Activated gamma-delta T cell treated with Interleukin-2 at 50 U/mL for 16 hours (primary cell): ENCODE results near the gene SOCS6.

Experiments
- DNase-seq: peaks from one replicate; pipeline ENCODE4 v3.0.0-alpha.2; 2020

Gene SOCS6

GRCh38 chr18:70289351-70290312 is 787 bp downstream of the SOCS6 start:
- DNase-seq = no peak

- DNase-seq = no peak
Observed at GRCh38 chr18:70290482-70291294, 1.8 kb downstream of the SOCS6 start.

- DNase-seq = no peak
Observed at GRCh38 chr18:70291295-70291574, 2.4 kb downstream of the SOCS6 start.

- DNase-seq = no peak
Observed at GRCh38 chr18:70292628-70293027, 3.8 kb downstream of the SOCS6 start.

- DNase-seq = no peak
Observed at GRCh38 chr18:70293166-70293565, 4.3 kb downstream of the SOCS6 start.

- no peak for DNase-seq
Observed at GRCh38 chr18:70294471-70295191, 5.8 kb downstream of the SOCS6 start.

- DNase-seq = no peak
Observed at GRCh38 chr18:70295192-70296188, 6.6 kb downstream of the SOCS6 start.

- no peak for DNase-seq
Observed at GRCh38 chr18:70296289-70296688, 7.4 kb downstream of the SOCS6 start.

- DNase-seq = no peak
Observed at GRCh38 chr18:70296781-70297180, 7.9 kb downstream of the SOCS6 start.

- DNase-seq = no peak
Observed at GRCh38 chr18:70299393-70299792, 10.5 kb downstream of the SOCS6 start.

- DNase-seq = no peak
Observed at GRCh38 chr18:70301667-70302066, 12.8 kb downstream of the SOCS6 start.

- no peak for DNase-seq
Observed at GRCh38 chr18:70308555-70309294, 19.9 kb downstream of the SOCS6 start.

GRCh38 chr18:70310560-70311320 is 21.9 kb downstream of the SOCS6 start:
- DNase-seq = no peak

GRCh38 chr18:70311726-70312125 is 22.9 kb downstream of the SOCS6 start:
- DNase-seq = no peak

- no peak for DNase-seq
Observed at GRCh38 chr18:70313640-70314039, 24.8 kb downstream of the SOCS6 start.

- DNase-seq = no peak
Observed at GRCh38 chr18:70314151-70314782, 25.4 kb downstream of the SOCS6 start.

- no peak for DNase-seq
Observed at GRCh38 chr18:70319187-70319586, 30.3 kb downstream of the SOCS6 start.

- DNase-seq = no peak
Observed at GRCh38 chr18:70321616-70322015, 32.8 kb downstream of the SOCS6 start.

- no peak for DNase-seq
Observed at GRCh38 chr18:70322385-70322784, 33.5 kb downstream of the SOCS6 start.

GRCh38 chr18:70322928-70323327 is 34.1 kb downstream of the SOCS6 start:
- no peak for DNase-seq
